Natural killer cell treated with Interleukin-12 subunit alpha and Interleukin-12 subunit beta and Interleukin-15 and Interleukin-18, amount 100 ng/mL, for 72 hours (primary cell): ENCODE results near the gene APOA1. TPM values are rescaled to one million over a fixed set of nuclear protein-coding genes. Genes with fewer than 3 reads are reported as not detected.
"Not testable (repeated sequence)": the region's sequence is repeated elsewhere in the genome, so short reads cannot be mapped to it uniquely, and the experiment has no call there.

Experiments used
- ATAC-seq, 2 donors: fragments of 150-1000 bp; cut with Tn5 transposase in 1 of 2; sonication (Bioruptor Pico), chemical (Tn5 transposase) in 1 of 2; 2 replicates each; pipeline ENCODE4 v1.10.0; 2021
- DNase-seq: peaks from one replicate; pipeline ENCODE4 v3.0.0; 2022; ENCODE audit warnings: low spot score
- H3K27ac Mint-ChIP-seq, 2 donors: 1 replicate in 1 of 2; 2 replicates in 1 of 2; pipeline ENCODE4 v1.8.0; 2022; ENCODE audit warnings: mixed read lengths in 2 of 2, mild to moderate bottlenecking in 1 of 2, moderate library complexity in 1 of 2
- H3K27me3 Mint-ChIP-seq, 2 donors: 1 replicate in 1 of 2; 2 replicates in 1 of 2; pipeline ENCODE4 v1.8.0; 2022; ENCODE audit warnings: mixed read lengths in 2 of 2
- H3K36me3 Mint-ChIP-seq: one replicate; pipeline ENCODE4 v1.8.0; 2022; ENCODE audit warnings: mixed read lengths
- H3K4me1 Mint-ChIP-seq, 2 donors: 1 replicate in 1 of 2; 2 replicates in 1 of 2; pipeline ENCODE4 v1.8.0; 2022; ENCODE audit warnings: low read depth in 2 of 2, mixed read lengths in 2 of 2, mild to moderate bottlenecking in 1 of 2
- H3K4me3 Mint-ChIP-seq: one replicate; pipeline ENCODE4 v1.8.0; 2022; ENCODE audit warnings: mixed read lengths
- H3K9me3 Mint-ChIP-seq: 2 replicates; pipeline ENCODE4 v1.8.0; 2022; ENCODE audit warnings: mixed read lengths
- total RNA-seq, 2 donors: library from RNA; stranded (reverse); gene quantifications; one replicate each; pipeline ENCODE4 v1.2.3, GENCODE V29; 2022

Gene APOA1
- total RNA-seq, 2 donors from 2014 or later, result not detected

- Mint-ChIP-seq H3K27ac (peak overlapping the region in 1 of 2 donors; percentile 33), H3K27me3 (no peaks in the 10 kb centered on the region), H3K9me3 (no peaks in the 10 kb centered on the region), H3K36me3 (no peaks in the 10 kb centered on the region), H3K4me1 (peaks cover 9 to 11% of the 10 kb centered on the region in 2 donors), H3K4me3 (peak overlapping the region; percentile 61)
- ATAC-seq (peak; percentile 84 to 89), DNase-seq (peak; percentile 80)
Measured at GRCh38 chr11:116835791-116836631, 1.4 kb downstream of the APOA1 start.

GRCh38 chr11:116835042-116835772, 2.2 kb downstream of the APOA1 start:
- no peaks in the 10 kb centered on the region for H3K27me3 Mint-ChIP-seq
- H3K4me3 Mint-ChIP-seq, result peak overlapping the region; percentile 61
- DNase-seq (peak; percentile 49), ATAC-seq (peak in 1 of 2 donors; percentile 34)
- no peaks in the 10 kb centered on the region for H3K9me3 Mint-ChIP-seq
- no peaks in the 10 kb centered on the region for H3K36me3 Mint-ChIP-seq
- peak overlapping the region in 1 of 2 donors; percentile 33 for H3K27ac Mint-ChIP-seq
- H3K4me1 Mint-ChIP-seq, result peaks cover 9 to 11% of the 10 kb centered on the region in 2 donors

- Mint-ChIP-seq H3K4me3 (peak overlapping the region; percentile 51), H3K4me1 (peaks cover 9 to 11% of the 10 kb centered on the region in 2 donors)
- H3K27me3 Mint-ChIP-seq, H3K9me3 Mint-ChIP-seq, H3K27ac Mint-ChIP-seq, ATAC-seq, H3K36me3 Mint-ChIP-seq: not testable (repeated sequence)
- DNase-seq, result peak; percentile 49
Measured at GRCh38 chr11:116834535-116835041, 2.8 kb downstream of the APOA1 start.

GRCh38 chr11:116833816-116834534, 3.4 kb downstream of the APOA1 start:
- DNase-seq, result peak; percentile 58
- no peaks in the 10 kb centered on the region for H3K27me3 Mint-ChIP-seq
- H3K27ac Mint-ChIP-seq, result no peak overlapping the region

GRCh38 chr11:116833491-116833815, 4.0 kb downstream of the APOA1 start:
- Mint-ChIP-seq H3K27ac (no peak overlapping the region), H3K4me3 (no peak overlapping the region), H3K9me3 (no peaks in the 10 kb centered on the region), H3K4me1 (peaks cover 9 to 11% of the 10 kb centered on the region in 2 donors), H3K36me3 (no peaks in the 10 kb centered on the region), H3K27me3 (no peaks in the 10 kb centered on the region)
- no peak for ATAC-seq
- peak; percentile 45 for DNase-seq

More at GRCh38 chr11:116833816-116834534, 3.4 kb downstream of the APOA1 start:
- Mint-ChIP-seq H3K36me3 (no peaks in the 10 kb centered on the region), H3K9me3 (no peaks in the 10 kb centered on the region), H3K4me3 (peak overlapping the region; percentile 25), H3K4me1 (peaks cover 9 to 11% of the 10 kb centered on the region in 2 donors)
- ATAC-seq, result no peak

GRCh38 chr11:116832350-116833290, 4.8 kb downstream of the APOA1 start:
- peaks cover 9 to 11% of the 10 kb centered on the region in 2 donors for H3K4me1 Mint-ChIP-seq
- no peak overlapping the region for H3K4me3 Mint-ChIP-seq
- no peaks in the 10 kb centered on the region for H3K27me3 Mint-ChIP-seq
- H3K36me3 Mint-ChIP-seq, result no peaks in the 10 kb centered on the region
- peak; percentile 49 for DNase-seq
- no peak overlapping the region for H3K27ac Mint-ChIP-seq
- no peak for ATAC-seq
- H3K9me3 Mint-ChIP-seq, result no peaks in the 10 kb centered on the region

GRCh38 chr11:116831790-116832349, 5.6 kb downstream of the APOA1 start:
- no peak for ATAC-seq
- peak; percentile 10 for DNase-seq
- H3K4me3 Mint-ChIP-seq, result no peak overlapping the region
- H3K9me3 Mint-ChIP-seq, result no peaks in the 10 kb centered on the region
- H3K27ac Mint-ChIP-seq, result no peak overlapping the region
- no peaks in the 10 kb centered on the region for H3K36me3 Mint-ChIP-seq
- H3K27me3 Mint-ChIP-seq, result no peaks in the 10 kb centered on the region
- H3K4me1 Mint-ChIP-seq, result peaks cover 9 to 11% of the 10 kb centered on the region in 2 donors

GRCh38 chr11:116830184-116830912, 7.1 kb downstream of the APOA1 start:
- H3K36me3 Mint-ChIP-seq, result no peaks in the 10 kb centered on the region
- no peak overlapping the region for H3K4me3 Mint-ChIP-seq
- no peak overlapping the region for H3K27ac Mint-ChIP-seq
- DNase-seq (peak; percentile 60), ATAC-seq (no peak)
- H3K9me3 Mint-ChIP-seq, result no peaks in the 10 kb centered on the region
- peaks cover 5 to 8% of the 10 kb centered on the region in 2 donors for H3K4me1 Mint-ChIP-seq
- no peaks in the 10 kb centered on the region for H3K27me3 Mint-ChIP-seq

GRCh38 chr11:116829525-116830183, 7.8 kb downstream of the APOA1 start, which contains the start of gene APOC3:
Gene APOC3, plus strand, starts transcription at chr11:116829907. Its CDS starts 676 bp downstream, at chr11:116830583.
- Mint-ChIP-seq H3K36me3 (no peaks in the 10 kb centered on the region), H3K27me3 (no peaks in the 10 kb centered on the region), H3K4me3 (no peak within 1 kb of the TSS), H3K9me3 (no peaks in the 10 kb centered on the region), H3K4me1 (peaks cover under 1% of the 10 kb centered on the region in 2 donors), H3K27ac (no peak within 1 kb of the TSS)
- DNase-seq, result peak; percentile 49
- ATAC-seq, result no peak

- Mint-ChIP-seq H3K27ac (no peak overlapping the region), H3K4me3 (no peak overlapping the region), H3K4me1 (no peaks in the 10 kb centered on the region), H3K36me3 (no peaks in the 10 kb centered on the region), H3K27me3 (no peaks in the 10 kb centered on the region), H3K9me3 (no peaks in the 10 kb centered on the region)
- no peak for ATAC-seq
- no peak for DNase-seq
Measured at GRCh38 chr11:116828632-116829524, 8.5 kb downstream of the APOA1 start.

- Mint-ChIP-seq H3K27ac (no peak overlapping the region), H3K9me3 (no peaks in the 10 kb centered on the region), H3K4me1 (no peaks in the 10 kb centered on the region), H3K36me3 (no peaks in the 10 kb centered on the region), H3K27me3 (no peaks in the 10 kb centered on the region), H3K4me3 (no peak overlapping the region)
- ATAC-seq (no peak), DNase-seq (no peak)
Measured at GRCh38 chr11:116827461-116827860, 10.0 kb downstream of the APOA1 start.
